ENCODE data around the gene FLVCR1. TPM values are rescaled to one million over a fixed set of nuclear protein-coding genes. Genes with fewer than 3 reads are reported as not detected.

FLVCR1 gene
- total and polyA plus RNA-seq, 2 donors (not counting 3 experiments of a cell fraction or from before 2014, with no cell fraction given): 3.2 to 11.9 TPM

DNA sequence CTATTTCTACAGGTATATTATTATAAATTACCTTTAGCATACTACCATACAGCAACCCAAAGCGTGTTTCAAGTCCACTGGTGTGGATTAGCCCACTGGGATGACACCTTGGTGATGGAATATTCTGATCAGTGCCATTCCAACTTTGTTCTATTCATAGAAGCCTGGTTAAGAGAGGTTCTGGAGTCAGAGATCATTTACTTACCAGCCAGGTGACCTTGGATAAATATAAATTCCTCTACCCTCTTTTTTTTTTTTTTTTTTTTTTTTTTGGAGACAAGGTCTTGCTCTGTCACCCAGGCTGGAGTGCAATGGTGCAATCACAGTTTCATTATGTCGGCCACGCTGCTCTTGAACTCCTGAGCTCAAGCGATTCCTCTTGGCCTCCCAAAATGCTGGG lies 10.5 kb upstream of the FLVCR1 start, which contains the start of gene SPATA45:
Gene SPATA45 (minus strand): TSS at position 101 of the 400 bp plus-strand sequence. CDS start 11,500 bp downstream, outside the sequence.
- no peaks in the 10 kb centered on the region for H3K4me1 ChIP-seq (ENCODE audit: control insufficient read depth, extremely low read depth, insufficient read depth, low read length)
- H3K4me3 ChIP-seq (replicated peaks in 1 of 3; ENCODE audit: insufficient read depth in 1 of 3, low read depth in 1 of 3, low read length in 3 of 3): no peak within 1 kb of the TSS
- BruUV-seq (replicated peaks): no TSS peak
- POLR2A ChIA-PET: no interaction called here
- FAIRE-seq (no peak), DNase-seq (ENCODE audit: low read depth, low spot score) (no peak)
- H3K27me3 ChIP-seq (ENCODE audit: control insufficient read depth in 2 of 2, insufficient read depth in 2 of 2, low read length in 2 of 2): no peaks in the 10 kb centered on the region
- H3K27ac ChIP-seq (ENCODE audit: insufficient read depth, low read depth, low read length): no peak within 1 kb of the TSS
- intact Hi-C loops (cut with micrococcal nuclease): no loop called here
- no peak within 1 kb of the TSS for H2AFZ ChIP-seq (ENCODE audit: low read depth, low read length)
- TF ChIP-seq FOS (IDR thresholded peaks at IDR 0.05; ENCODE audit: borderline replicate concordance, insufficient read depth, low read length): no peak
- TF ChIP-seq GATA2 (IDR thresholded peaks at IDR 0.05; ENCODE audit: insufficient read depth, insufficient read length, low read depth, low read length): no peak
- TF ChIP-seq POLR2A (IDR thresholded peaks at IDR 0.05; ENCODE audit: low read depth, low read length): no peak
- TF ChIP-seq, protein P1, sequence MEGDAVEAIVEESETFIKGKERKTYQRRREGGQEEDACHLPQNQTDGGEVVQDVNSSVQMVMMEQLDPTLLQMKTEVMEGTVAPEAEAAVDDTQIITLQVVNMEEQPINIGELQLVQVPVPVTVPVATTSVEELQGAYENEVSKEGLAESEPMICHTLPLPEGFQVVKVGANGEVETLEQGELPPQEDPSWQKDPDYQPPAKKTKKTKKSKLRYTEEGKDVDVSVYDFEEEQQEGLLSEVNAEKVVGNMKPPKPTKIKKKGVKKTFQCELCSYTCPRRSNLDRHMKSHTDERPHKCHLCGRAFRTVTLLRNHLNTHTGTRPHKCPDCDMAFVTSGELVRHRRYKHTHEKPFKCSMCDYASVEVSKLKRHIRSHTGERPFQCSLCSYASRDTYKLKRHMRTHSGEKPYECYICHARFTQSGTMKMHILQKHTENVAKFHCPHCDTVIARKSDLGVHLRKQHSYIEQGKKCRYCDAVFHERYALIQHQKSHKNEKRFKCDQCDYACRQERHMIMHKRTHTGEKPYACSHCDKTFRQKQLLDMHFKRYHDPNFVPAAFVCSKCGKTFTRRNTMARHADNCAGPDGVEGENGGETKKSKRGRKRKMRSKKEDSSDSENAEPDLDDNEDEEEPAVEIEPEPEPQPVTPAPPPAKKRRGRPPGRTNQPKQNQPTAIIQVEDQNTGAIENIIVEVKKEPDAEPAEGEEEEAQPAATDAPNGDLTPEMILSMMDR (IDR thresholded peaks at IDR 0.05; ENCODE audit: extremely low read depth in 1 of 2, insufficient read depth in 1 of 2, low read depth in 1 of 2, low read length in 2 of 2): no peak
- no peak for TF ChIP-seq EZH2 (IDR thresholded peaks at IDR 0.05; ENCODE audit: borderline replicate concordance, low read depth, low read length, severe bottlenecking)
- TF ChIP-seq, protein P2, sequence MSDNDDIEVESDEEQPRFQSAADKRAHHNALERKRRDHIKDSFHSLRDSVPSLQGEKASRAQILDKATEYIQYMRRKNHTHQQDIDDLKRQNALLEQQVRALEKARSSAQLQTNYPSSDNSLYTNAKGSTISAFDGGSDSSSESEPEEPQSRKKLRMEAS (IDR thresholded peaks at IDR 0.05; ENCODE audit: insufficient read depth, insufficient read length): no peak
- TF ChIP-seq JUN (IDR thresholded peaks at IDR 0.05; ENCODE audit: borderline replicate concordance, insufficient read depth, insufficient read length, low read depth): no peak
- no peaks in the 10 kb centered on the region for H3K9me1 ChIP-seq (replicated peaks; ENCODE audit: control insufficient read depth, extremely low read depth, insufficient read depth, low read length)
- CTCF ChIA-PET: interaction anchor here (1.0 to 1.6 kb wide), 2 partner anchors 17 to 33 kb away, joined by 3 to 4 read pairs; no protein-coding TSS in a partner anchor
- H3K9ac ChIP-seq (replicated peaks; ENCODE audit: extremely low read depth, insufficient read depth, low read length): no peak within 1 kb of the TSS
- H3K36me3 ChIP-seq (ENCODE audit: control insufficient read depth in 2 of 2, extremely low read depth in 1 of 2, insufficient read depth in 2 of 2, low read length in 2 of 2): no peaks in the 10 kb centered on the region
- H3K4me2 ChIP-seq (ENCODE audit: insufficient read depth, low read length): no peak within 1 kb of the TSS
- H3K79me2 ChIP-seq (ENCODE audit: control insufficient read depth, insufficient read depth, low read length): no peaks in the 10 kb centered on the region
- H3K9me3 ChIP-seq (replicated peaks; ENCODE audit: control insufficient read depth, insufficient read depth, low read length): no peaks in the 10 kb centered on the region
- H4K20me1 ChIP-seq (replicated peaks; ENCODE audit: control insufficient read depth, extremely low read depth, insufficient read depth, low read length): no peaks in the 10 kb centered on the region
- dilution Hi-C loops (cut with MboI; ENCODE audit: extremely low pct_ligation_motif_present, low sequenced_read_pairs): no loop called here
